C4-2B (cell line): ENCODE measurements around the gene IMMP1L.

ENCODE experiments used
- H3K27ac ChIP-seq: fragments of 450-650 bp; 2 replicates; pipeline ENCODE4 v1.5.1; 2017
- ZFX ChIP-seq: fragments of 450-650 bp; IDR thresholded peaks from 2 replicates; pipeline ENCODE4 v1.6.1; 2017
- TF ChIP-seq, protein P1 (sequence below): fragments of 450-650 bp; conservative IDR thresholded peaks from 2 replicates; pipeline ENCODE4 v1.5.1; 2017; ENCODE audit warnings: mild to moderate bottlenecking

The IMMP1L gene

DNA sequence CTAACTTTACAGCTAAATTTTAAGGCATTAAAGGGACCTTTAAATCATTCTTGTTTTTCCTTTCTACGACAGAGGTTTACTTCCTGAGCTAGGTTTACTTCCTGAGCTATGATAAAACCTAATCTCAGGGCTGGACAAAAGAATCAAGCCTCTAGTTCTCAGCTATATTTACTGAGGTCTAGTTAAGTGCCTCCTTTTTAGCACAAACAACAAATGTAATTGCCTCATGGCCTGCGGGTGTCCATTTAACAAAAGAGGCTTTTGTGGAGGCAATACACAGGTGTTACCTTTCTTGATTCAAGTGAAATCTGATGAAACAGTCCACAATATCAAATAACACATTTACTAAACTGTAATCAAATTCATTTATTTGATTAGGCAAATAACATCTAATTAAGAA lies 67.3 kb downstream of the IMMP1L start:
- no peak overlapping the region for H3K27ac ChIP-seq
- TF ChIP-seq, protein P1, sequence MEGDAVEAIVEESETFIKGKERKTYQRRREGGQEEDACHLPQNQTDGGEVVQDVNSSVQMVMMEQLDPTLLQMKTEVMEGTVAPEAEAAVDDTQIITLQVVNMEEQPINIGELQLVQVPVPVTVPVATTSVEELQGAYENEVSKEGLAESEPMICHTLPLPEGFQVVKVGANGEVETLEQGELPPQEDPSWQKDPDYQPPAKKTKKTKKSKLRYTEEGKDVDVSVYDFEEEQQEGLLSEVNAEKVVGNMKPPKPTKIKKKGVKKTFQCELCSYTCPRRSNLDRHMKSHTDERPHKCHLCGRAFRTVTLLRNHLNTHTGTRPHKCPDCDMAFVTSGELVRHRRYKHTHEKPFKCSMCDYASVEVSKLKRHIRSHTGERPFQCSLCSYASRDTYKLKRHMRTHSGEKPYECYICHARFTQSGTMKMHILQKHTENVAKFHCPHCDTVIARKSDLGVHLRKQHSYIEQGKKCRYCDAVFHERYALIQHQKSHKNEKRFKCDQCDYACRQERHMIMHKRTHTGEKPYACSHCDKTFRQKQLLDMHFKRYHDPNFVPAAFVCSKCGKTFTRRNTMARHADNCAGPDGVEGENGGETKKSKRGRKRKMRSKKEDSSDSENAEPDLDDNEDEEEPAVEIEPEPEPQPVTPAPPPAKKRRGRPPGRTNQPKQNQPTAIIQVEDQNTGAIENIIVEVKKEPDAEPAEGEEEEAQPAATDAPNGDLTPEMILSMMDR = no peak
- no peak for TF ChIP-seq ZFX

DNA sequence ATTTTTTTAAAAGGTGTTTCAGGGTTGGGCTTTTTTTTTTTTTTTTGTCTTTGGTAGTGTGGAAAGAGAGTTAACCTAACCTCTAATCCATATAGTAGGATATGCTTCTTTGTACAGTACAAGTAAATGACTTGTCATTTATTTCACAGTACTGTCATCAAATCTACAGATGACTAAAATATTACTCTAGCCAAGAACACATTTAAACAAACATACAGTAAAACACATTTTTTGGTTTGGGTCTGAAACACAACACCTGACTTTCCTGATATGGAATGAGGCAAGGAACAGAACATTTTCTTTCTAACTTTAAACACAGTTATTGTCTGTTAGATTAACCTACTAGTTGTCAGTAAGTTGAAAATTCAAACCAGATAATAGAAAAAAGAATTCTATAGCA lies 68.1 kb downstream of the IMMP1L start:
- TF ChIP-seq ZFX = no peak
- TF ChIP-seq, protein P1 = no peak
- no peak overlapping the region for H3K27ac ChIP-seq

GRCh38 chr11:31437742-31438435 lies 71.5 kb downstream of the IMMP1L start:
- no peak for TF ChIP-seq ZFX
- TF ChIP-seq, protein P1 = no peak
- no peak overlapping the region for H3K27ac ChIP-seq

DNA sequence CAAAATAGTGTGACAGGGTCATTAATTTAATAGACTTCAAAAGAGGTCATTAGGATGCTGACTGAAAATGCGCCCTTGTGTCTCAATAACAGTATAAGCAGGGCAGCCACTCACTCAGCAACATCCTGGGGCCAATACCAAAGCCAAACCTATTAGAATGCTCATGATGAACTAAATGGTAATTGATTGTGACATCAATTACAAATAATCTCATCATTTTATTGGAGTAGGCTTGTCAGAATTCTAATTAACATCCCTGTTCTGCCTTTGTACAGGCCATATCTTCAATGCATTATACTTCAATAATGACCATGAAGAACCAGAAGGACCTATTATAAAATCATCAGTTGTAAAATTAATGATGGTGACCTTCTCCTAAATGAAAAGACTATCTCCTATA lies 75.6 kb downstream of the IMMP1L start:
- TF ChIP-seq, protein P1 = no peak
- no peak for TF ChIP-seq ZFX
- no peak overlapping the region for H3K27ac ChIP-seq

DNA sequence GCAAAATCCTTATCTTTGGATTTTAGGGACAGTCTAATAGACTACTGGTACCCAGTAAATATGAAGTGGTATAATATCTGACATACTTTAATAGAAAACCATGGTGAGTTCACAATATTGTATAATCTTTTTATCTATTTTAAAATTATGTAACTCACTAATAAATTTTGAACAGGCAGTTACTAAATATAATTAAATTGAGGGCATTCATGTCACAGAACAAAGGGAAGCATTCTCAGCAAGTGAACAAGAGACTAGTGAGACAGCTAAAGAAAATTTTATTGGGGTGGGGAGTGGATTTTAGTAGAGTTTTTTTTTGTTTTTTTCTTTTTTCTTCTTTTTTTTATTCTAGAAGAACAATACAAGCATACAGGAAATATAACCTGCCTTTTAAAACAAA lies 84.8 kb downstream of the IMMP1L start:
- TF ChIP-seq, protein P1 = no peak
- no peak for TF ChIP-seq ZFX

DNA sequence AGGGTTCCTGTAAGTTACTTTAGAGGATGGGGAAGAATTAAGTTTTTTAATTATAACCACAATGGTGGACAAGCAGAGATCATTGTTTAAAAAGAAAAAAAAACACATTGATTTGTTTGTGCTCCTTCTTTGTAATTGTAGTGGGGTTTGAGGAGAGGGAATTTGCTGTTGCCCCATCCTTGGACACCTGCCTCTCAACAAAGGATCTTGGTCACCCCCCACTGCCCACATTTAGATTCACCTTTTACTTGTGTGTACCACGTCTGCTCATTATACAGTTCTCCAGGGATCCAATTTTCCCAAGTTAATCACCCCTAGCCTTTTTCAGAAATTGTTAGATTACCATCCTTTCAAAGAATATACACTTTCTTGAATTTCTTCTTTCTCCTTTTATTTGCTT lies 86.7 kb downstream of the IMMP1L start:
- TF ChIP-seq, protein P1 = no peak
- TF ChIP-seq ZFX = no peak
- H3K27ac ChIP-seq = no peak overlapping the region

More for the DNA sequence above, 84.8 kb downstream of the IMMP1L start:
- H3K27ac ChIP-seq = no peak overlapping the region

GRCh38 chr11:31421820-31422219 lies 87.6 kb downstream of the IMMP1L start:
- H3K27ac ChIP-seq = no peak overlapping the region

More at GRCh38 chr11:31421820-31422219, 87.6 kb downstream of the IMMP1L start:
- no peak for TF ChIP-seq ZFX
- TF ChIP-seq, protein P1 = no peak
